ENCODE data around the gene ERF.

Gene ERF

GRCh38 chr19:42279902-42280814, 25.2 kb upstream of the ERF start:
- Histone ChIP-seq H3K9me3 (ENCODE audit: control insufficient read depth, low read length) (no peaks in the 10 kb centered on the region), H3K27me3 (ENCODE audit: control insufficient read depth, insufficient read depth, low read length) (no peaks in the 10 kb centered on the region), H3K4me3 (ENCODE audit: low read depth, low read length) (peak overlapping the region; percentile 83), H3K9ac (no peak overlapping the region), H3K36me3 (ENCODE audit: control insufficient read depth, insufficient read depth, low read length) (no peaks in the 10 kb centered on the region), H3K4me2 (ENCODE audit: low read length) (peak overlapping the region; percentile 99), H3K79me2 (peaks cover 17% of the 10 kb centered on the region), H3K27ac (peak overlapping the region; percentile 67), H3K4me1 (peaks cover 44% of the 10 kb centered on the region), H2AFZ (peak overlapping the region; percentile 36)
- TF ChIP-seq, protein P1, sequence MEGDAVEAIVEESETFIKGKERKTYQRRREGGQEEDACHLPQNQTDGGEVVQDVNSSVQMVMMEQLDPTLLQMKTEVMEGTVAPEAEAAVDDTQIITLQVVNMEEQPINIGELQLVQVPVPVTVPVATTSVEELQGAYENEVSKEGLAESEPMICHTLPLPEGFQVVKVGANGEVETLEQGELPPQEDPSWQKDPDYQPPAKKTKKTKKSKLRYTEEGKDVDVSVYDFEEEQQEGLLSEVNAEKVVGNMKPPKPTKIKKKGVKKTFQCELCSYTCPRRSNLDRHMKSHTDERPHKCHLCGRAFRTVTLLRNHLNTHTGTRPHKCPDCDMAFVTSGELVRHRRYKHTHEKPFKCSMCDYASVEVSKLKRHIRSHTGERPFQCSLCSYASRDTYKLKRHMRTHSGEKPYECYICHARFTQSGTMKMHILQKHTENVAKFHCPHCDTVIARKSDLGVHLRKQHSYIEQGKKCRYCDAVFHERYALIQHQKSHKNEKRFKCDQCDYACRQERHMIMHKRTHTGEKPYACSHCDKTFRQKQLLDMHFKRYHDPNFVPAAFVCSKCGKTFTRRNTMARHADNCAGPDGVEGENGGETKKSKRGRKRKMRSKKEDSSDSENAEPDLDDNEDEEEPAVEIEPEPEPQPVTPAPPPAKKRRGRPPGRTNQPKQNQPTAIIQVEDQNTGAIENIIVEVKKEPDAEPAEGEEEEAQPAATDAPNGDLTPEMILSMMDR (IDR thresholded peaks at IDR 0.05) = peak; percentile 86

DNA sequence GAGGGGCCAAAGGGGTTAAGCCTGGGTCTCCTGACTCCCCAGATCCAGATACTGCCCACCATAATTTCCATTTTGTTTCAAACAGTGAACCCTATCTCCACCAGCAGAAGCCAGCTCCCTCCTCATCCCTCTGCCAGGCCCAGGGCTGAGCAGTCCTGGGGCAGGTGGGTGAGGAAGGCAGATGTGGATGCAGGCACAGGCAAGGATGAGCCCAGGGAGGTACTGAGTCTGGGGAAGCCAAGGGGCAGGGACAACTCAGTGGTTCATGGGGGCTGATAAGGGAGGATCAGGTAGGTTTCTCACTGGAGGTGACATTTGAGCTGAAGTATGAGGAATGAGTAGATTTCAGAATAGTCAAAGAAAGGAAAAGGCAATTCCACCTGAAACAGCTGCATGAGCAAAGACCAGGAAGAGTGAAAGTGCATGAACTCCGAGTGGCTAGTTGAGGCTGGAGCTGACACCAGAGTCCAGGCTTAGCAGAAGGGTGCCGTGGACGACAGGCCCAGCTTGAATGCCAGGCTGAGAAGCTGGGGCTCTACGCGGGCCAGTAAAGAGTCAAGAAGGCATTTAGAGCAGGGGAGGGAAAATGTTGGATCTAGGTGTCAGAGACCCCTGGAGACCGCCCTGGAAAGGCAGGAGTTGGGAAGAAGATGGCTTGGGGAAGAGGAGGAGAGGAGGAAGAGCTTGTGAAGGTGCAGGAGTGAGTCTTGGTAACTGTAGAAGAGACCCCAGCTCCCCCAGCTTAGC, 24.4 kb upstream of the ERF start:
- TF ChIP-seq, protein P1 (IDR thresholded peaks at IDR 0.05) = no peak
- Histone ChIP-seq H3K4me2 (ENCODE audit: low read length) (peak overlapping the region; percentile 99), H2AFZ (no peak overlapping the region), H3K9ac (no peak overlapping the region), H3K4me1 (peaks cover 41% of the 10 kb centered on the region), H3K4me3 (ENCODE audit: low read depth, low read length) (peak overlapping the region; percentile 83), H3K27me3 (ENCODE audit: control insufficient read depth, insufficient read depth, low read length) (no peaks in the 10 kb centered on the region), H3K79me2 (peaks cover 24% of the 10 kb centered on the region), H3K9me3 (ENCODE audit: control insufficient read depth, low read length) (no peaks in the 10 kb centered on the region), H3K36me3 (ENCODE audit: control insufficient read depth, insufficient read depth, low read length) (no peaks in the 10 kb centered on the region), H3K27ac (peak overlapping the region; percentile 15)

- peaks cover 41% of the 10 kb centered on the region for H3K4me1 ChIP-seq
- peak overlapping the region; percentile 17 for H3K4me2 ChIP-seq (ENCODE audit: low read length)
- H3K9me3 ChIP-seq (ENCODE audit: control insufficient read depth, low read length) = no peaks in the 10 kb centered on the region
- H3K79me2 ChIP-seq = peaks cover 31% of the 10 kb centered on the region
- peak overlapping the region; percentile 46 for H3K27ac ChIP-seq
- H3K27me3 ChIP-seq (ENCODE audit: control insufficient read depth, insufficient read depth, low read length) = no peaks in the 10 kb centered on the region
- TF ChIP-seq, protein P1 (IDR thresholded peaks at IDR 0.05) = no peak
- no peak overlapping the region for H3K4me3 ChIP-seq (ENCODE audit: low read depth, low read length)
- no peak overlapping the region for H2AFZ ChIP-seq
- H3K36me3 ChIP-seq (ENCODE audit: control insufficient read depth, insufficient read depth, low read length) = no peaks in the 10 kb centered on the region
- no peak overlapping the region for H3K9ac ChIP-seq
These were observed 23.7 kb upstream of the ERF start for GRCh38 chr19:42278452-42279154.

DNA sequence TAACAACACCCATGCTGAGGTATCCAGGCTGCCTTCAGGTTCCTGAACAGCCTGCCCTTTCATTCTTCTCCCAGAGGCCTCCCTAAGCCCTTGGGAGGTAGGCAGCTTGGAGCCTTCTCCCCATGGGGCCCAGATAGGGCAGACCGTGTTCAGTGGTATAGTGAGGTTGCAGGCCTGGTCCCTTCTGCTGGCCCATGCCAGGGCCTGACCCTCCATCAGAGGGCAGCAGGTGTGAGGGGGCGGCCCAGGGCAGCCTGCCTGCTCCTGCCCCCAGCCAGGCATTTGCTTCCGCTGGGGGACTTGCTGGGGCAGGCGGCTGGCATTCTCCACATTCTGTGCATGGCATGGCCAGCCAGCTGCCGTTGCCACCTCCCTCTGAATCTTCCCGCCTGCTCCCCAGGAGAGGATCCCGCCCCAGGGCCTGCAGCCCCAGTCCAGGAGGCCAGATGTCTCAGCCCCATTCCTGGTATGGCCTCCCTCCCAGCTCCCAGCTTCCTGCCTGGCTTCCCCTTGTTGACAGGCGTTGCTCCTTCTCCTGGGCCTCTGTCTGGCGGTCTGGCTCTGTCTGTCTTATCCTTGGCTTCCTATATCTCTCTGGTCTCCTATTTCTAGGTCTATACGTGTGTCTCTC, 23.0 kb upstream of the ERF start:
- TF ChIP-seq, protein P1 (IDR thresholded peaks at IDR 0.05) = no peak
- peak overlapping the region; percentile 46 for H3K27ac ChIP-seq
- no peak overlapping the region for H2AFZ ChIP-seq
- no peak overlapping the region for H3K4me3 ChIP-seq (ENCODE audit: low read depth, low read length)
- no peaks in the 10 kb centered on the region for H3K36me3 ChIP-seq (ENCODE audit: control insufficient read depth, insufficient read depth, low read length)
- H3K4me1 ChIP-seq = peaks cover 37% of the 10 kb centered on the region
- no peaks in the 10 kb centered on the region for H3K9me3 ChIP-seq (ENCODE audit: control insufficient read depth, low read length)
- no peak overlapping the region for H3K9ac ChIP-seq
- no peaks in the 10 kb centered on the region for H3K27me3 ChIP-seq (ENCODE audit: control insufficient read depth, insufficient read depth, low read length)
- H3K4me2 ChIP-seq (ENCODE audit: low read length) = peak overlapping the region; percentile 17
- peaks cover 36% of the 10 kb centered on the region for H3K79me2 ChIP-seq
